ENCODE results near the gene STX17.

DNA sequence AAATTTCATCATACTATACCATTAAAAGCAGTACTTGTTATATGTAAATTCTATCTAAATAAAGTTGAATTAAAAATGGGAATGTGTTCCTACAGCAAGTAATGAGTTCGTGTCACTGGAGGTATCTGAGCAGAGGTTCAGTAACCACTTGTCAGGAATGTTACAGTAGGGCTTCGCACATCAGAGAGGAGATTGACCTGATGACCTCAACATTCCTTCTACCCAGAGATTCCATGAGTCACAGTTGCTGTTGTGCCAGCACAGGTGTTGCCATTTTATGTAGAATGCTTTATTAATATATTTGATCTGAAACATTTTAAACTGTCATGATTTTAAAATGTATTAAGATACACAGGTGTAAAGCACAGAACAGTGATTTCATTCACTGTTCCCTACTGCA, 60.3 kb downstream of the STX17 start:
- no peak for TF ChIP-seq CTCF (IDR thresholded peaks at IDR 0.05 in 8 of 11, conservative IDR thresholded peaks at IDR 0.05 in 3 of 11)
- TF ChIP-seq POLR2A (IDR thresholded peaks at IDR 0.05): no peak

Measured in spleen (tissue), 7 donors.